B cell (primary cell): ENCODE measurements around the gene RABL3. TPM values are rescaled to one million over a fixed set of nuclear protein-coding genes. Genes with fewer than 3 reads are reported as not detected.
A peak's percentile ranks its signal among the peaks of the same experiment; 100 is the strongest.
"Not testable (repeated sequence)": the region's sequence is repeated elsewhere in the genome, so short reads cannot be mapped to it uniquely, and the experiment has no call there.

Experiments used
- ATAC-seq: fragments of 200-7000 bp; cut with Tn5 transposase; one replicate; pipeline ENCODE4 v1.10.0; 2021; ENCODE audit warnings: low read depth, mild to moderate bottlenecking, moderate number of reproducible peaks, moderate library complexity
- CTCF ChIA-PET: fragments of 350-600 bp; sonication (Branson Sonifier 250); formaldehyde crosslinking; loops from one replicate; lab custom pipeline; 2021; ENCODE audit warnings: antibody characterized with exemption, inconsistent platforms; lab: Charles Lee
- POLR2A ChIA-PET: fragments of 350-600 bp; sonication (Branson Sonifier 250); formaldehyde crosslinking; loops from one replicate; lab custom pipeline; 2021; ENCODE audit warnings: antibody characterized with exemption; lab: Charles Lee
- DNase-seq: peaks from one replicate; pipeline ENCODE4 v3.0.0; 2013
- H2AFZ ChIP-seq: 2 replicates; pipeline ENCODE4 v1.6.1; 2012; ENCODE audit warnings: mild to moderate bottlenecking, low read depth, low read length; ENCODE audit not compliant: insufficient read depth, poor library complexity, severe bottlenecking
- H3K27ac ChIP-seq, 2 donors: 1 replicate in 1 of 2; 2 replicates in 1 of 2; pipeline ENCODE4 v1.5.1; 2012 to 2013; ENCODE audit warnings: low read length in 2 of 2, mild to moderate bottlenecking in 2 of 2, moderate library complexity in 1 of 2
- H3K27me3 ChIP-seq, 4 experiments: fragments of 200-600 bp in 1 of 4; sonication (generic) in 1 of 4; replicated peaks in 1 of 4; 1 replicate in 2 of 4; 2 replicates in 2 of 4; pipeline versions ENCODE4 v1.6.1 to v1.7.0; 2013 to 2016; ENCODE audit warnings: low read length in 3 of 4, mild to moderate bottlenecking in 2 of 4, mixed read lengths in 1 of 4, moderate library complexity in 1 of 4; ENCODE audit not compliant: insufficient read depth in 4 of 4, control insufficient read depth in 3 of 4; ENCODE audit errors: control extremely low read depth in 1 of 4
- H3K36me3 ChIP-seq, 2 experiments: replicated peaks in 1 of 2; 1 replicate in 1 of 2; 2 replicates in 1 of 2; pipeline versions ENCODE4 v1.6.1 to v1.7.1; 2013; ENCODE audit warnings: low read length in 1 of 2; ENCODE audit not compliant: insufficient read depth in 2 of 2, control insufficient read depth in 1 of 2; ENCODE audit errors: control extremely low read depth in 1 of 2, extremely low read depth in 1 of 2
- H3K4me1 ChIP-seq, 2 donors: fragments of 200-600 bp in 1 of 2; sonication (generic) in 1 of 2; 1 replicate in 1 of 2; 2 replicates in 1 of 2; pipeline versions ENCODE4 v1.5.1 to v1.6.1; 2013 to 2017; ENCODE audit warnings: low read length in 2 of 2; ENCODE audit not compliant: control insufficient read depth in 2 of 2, insufficient read depth in 2 of 2
- H3K4me2 ChIP-seq: replicated peaks from 2 replicates; pipeline ENCODE3; 2012; ENCODE audit warnings: mild to moderate bottlenecking, low read depth, low read length; ENCODE audit not compliant: poor library complexity, severe bottlenecking
- H3K4me3 ChIP-seq, 5 experiments: fragments of 200-600 bp in 1 of 5; sonication (generic) in 1 of 5; 1 replicate in 3 of 5; 2 replicates in 2 of 5; pipeline versions ENCODE4 v1.5.1 to v1.7.0; 2011 to 2016; ENCODE audit warnings: low read length in 4 of 5, mild to moderate bottlenecking in 4 of 5, low read depth in 2 of 5, control low read depth in 1 of 5, moderate library complexity in 1 of 5; ENCODE audit not compliant: insufficient read depth in 1 of 5; ENCODE audit errors: control extremely low read depth in 1 of 5, extremely low read depth in 1 of 5
- H3K79me2 ChIP-seq: fragments of 200-600 bp; sonication (generic); one replicate; pipeline ENCODE4 v1.6.0; 2016; ENCODE audit warnings: low read length; ENCODE audit not compliant: control insufficient read depth, insufficient read depth
- H3K9ac ChIP-seq: fragments of 200-600 bp; sonication (generic); 2 replicates; pipeline ENCODE4 v1.6.1; 2017; ENCODE audit warnings: mild to moderate bottlenecking, low read length, moderate library complexity
- H3K9me3 ChIP-seq, 3 donors: one replicate each; pipeline versions ENCODE4 v1.6.1 to v1.7.1; 2013; ENCODE audit warnings: low read length in 2 of 3; ENCODE audit not compliant: control insufficient read depth in 2 of 3, insufficient read depth in 1 of 3; ENCODE audit errors: control extremely low read depth in 1 of 3
- H4K20me1 ChIP-seq: 2 replicates; pipeline ENCODE4 v1.6.0; 2012; ENCODE audit warnings: mild to moderate bottlenecking, low read length; ENCODE audit not compliant: insufficient read depth, control insufficient read depth, poor library complexity, severe bottlenecking
- H3K27ac Mint-ChIP-seq: one replicate; pipeline ENCODE4 v1.8.0; 2021; ENCODE audit warnings: mixed read lengths
- H3K27me3 Mint-ChIP-seq: one replicate; pipeline ENCODE4 v1.8.0; 2021; ENCODE audit warnings: mixed read lengths
- H3K4me1 Mint-ChIP-seq: one replicate; pipeline ENCODE4 v1.8.0; 2021; ENCODE audit warnings: mixed read lengths
- H3K4me3 Mint-ChIP-seq: one replicate; pipeline ENCODE4 v1.8.0; 2021; ENCODE audit warnings: mixed read lengths
- H3K9me3 Mint-ChIP-seq: one replicate; pipeline ENCODE4 v1.8.0; 2022; ENCODE audit warnings: mixed read lengths; ENCODE audit not compliant: insufficient read depth
- EZH2 ChIP-seq: IDR thresholded peaks from 2 replicates; pipeline ENCODE4 v1.6.1; 2012; ENCODE audit warnings: borderline replicate concordance, low read depth, mild to moderate bottlenecking, moderate library complexity, low read length; ENCODE audit not compliant: insufficient read depth, poor library complexity, severe bottlenecking
- WGBS: methylation state at CpG from one replicate; pipeline ENCODE4 v1.1.5; 2013; ENCODE audit warnings: missing lambda C conversion rate; ENCODE audit not compliant: insufficient coverage; 5-methylcytosine and 5-hydroxymethylcytosine counted together
- intact Hi-C: fragments of 100-400 bp; cut with micrococcal nuclease; formaldehyde crosslinking; loops from one replicate; pipeline ENCODE4 v1.10.0; 2022
- polyA plus RNA-seq: library from polyadenylated mRNA; depleted of rRNA; stranded (reverse); fragments of >200 nt; gene quantifications from 2 replicates; pipeline ENCODE4 v1.2.3, GENCODE V29; 2012
- total RNA-seq, 2 donors: library from RNA; stranded (reverse); fragments of 120-200 nt in 1 of 2; gene quantifications; 1 replicate in 1 of 2; 2 replicates in 1 of 2; pipeline versions ENCODE4 v1.2.3 to v1.2.4, GENCODE V29; 2013 to 2022
- TF ChIP-seq, protein P1 (sequence below): fragments of 200-600 bp; IDR thresholded peaks from one replicate; pipeline ENCODE4 v1.8.0; 2022; ENCODE audit warnings: antibody characterized with exemption, mild to moderate bottlenecking

RABL3 gene
- total and polyA plus RNA-seq, 2 donors (not counting 1 experiment from before 2014, with no cell fraction given), result 2.5 to 18.8 TPM

DNA sequence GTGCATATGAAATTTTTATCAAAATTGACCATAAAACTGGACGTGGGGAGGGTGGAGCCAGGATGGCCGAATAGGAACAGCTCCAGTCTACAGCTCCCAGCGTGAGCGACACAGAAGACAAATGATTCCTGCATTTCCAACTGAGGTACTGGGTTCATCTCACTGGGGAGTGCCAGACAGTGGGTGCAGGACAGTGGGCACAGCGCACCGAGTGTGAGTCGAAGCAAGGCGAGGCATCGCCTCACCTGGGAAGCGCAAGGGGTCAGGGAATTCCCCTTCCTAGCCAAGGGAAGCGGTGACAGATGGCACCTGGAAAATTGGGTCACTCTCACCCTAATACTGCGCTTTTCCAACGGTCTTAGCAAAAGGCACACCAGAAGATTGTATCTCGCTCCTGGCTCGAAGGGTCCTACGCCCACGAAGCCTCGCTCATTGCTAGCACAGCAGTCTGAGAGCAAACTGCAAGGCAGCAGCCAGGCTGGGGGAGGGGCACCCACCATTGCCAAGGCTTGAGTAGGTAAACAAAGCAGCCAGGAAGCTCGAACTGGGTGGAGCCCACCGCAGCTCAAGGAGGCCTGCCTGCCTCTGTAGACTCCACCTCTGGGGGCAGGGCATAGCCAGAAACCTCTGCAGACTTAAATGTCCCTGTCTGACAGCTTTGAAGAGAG lies 23.0 kb downstream of the RABL3 start:
- H3K4me2 ChIP-seq, result peak overlapping the region; percentile 5
- Mint-ChIP-seq H3K4me3 (peak overlapping the region; percentile 53), H3K27ac (peak overlapping the region; percentile 74), H3K4me1 (peaks cover 32% of the 10 kb centered on the region)
- ATAC-seq, POLR2A ChIA-PET, CTCF ChIA-PET, H3K36me3 ChIP-seq, H3K79me2 ChIP-seq, H3K9me3 ChIP-seq, H3K9me3 Mint-ChIP-seq, H3K27me3 Mint-ChIP-seq, H4K20me1 ChIP-seq, H3K27me3 ChIP-seq: not testable (repeated sequence)
- H3K27ac ChIP-seq, result peak overlapping the region in 1 of 2 donors; percentile 33
- intact Hi-C loops, result loop anchor here (2.0 kb wide), 1 partner anchor 24 kb away; the partner anchor contains the start of genes GTF2E1 and RABL3
- peak overlapping the region in 3 of 5 experiments; percentile 7 to 42 (median 26) for H3K4me3 ChIP-seq
- peak; percentile 15 for DNase-seq
- H3K4me1 ChIP-seq, result peaks cover 16 to 19% of the 10 kb centered on the region in 2 donors
- WGBS, result 81% methylated on average over 19 of the region's 20 CpGs
- peak overlapping the region; percentile 23 for H3K9ac ChIP-seq
- H2AFZ ChIP-seq, result peak overlapping the region; percentile 42

DNA sequence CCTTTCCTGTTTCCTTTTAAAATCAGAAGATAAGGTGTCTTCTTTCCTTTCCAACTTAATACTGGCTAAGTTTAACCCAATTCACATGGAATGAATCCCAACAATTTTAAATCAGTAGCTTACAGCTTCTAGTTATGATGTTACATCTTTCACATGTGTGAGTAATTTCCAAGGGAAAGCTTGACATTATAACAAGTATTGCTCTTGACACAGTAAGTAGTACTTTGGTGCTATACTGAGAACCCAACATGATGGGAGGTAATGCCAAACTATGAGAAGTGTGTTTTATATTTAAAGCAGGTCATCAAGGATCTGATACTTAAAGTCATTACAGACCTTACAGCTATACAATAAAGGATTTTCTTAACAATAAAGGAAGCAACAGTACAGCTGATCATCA lies 29.1 kb downstream of the RABL3 start:
- no peak overlapping the region for H3K4me3 ChIP-seq
- H3K9me3 ChIP-seq, result no peaks in the 10 kb centered on the region
- H3K27ac ChIP-seq, result no peak overlapping the region
- no peaks in the 10 kb centered on the region for H3K27me3 ChIP-seq
- H3K27ac Mint-ChIP-seq, result no peak overlapping the region
- peaks cover 2 to 10% of the 10 kb centered on the region in 2 donors for H3K4me1 ChIP-seq
- H3K4me3 Mint-ChIP-seq, result no peak overlapping the region
- H3K9me3 Mint-ChIP-seq, result no peaks in the 10 kb centered on the region
- H3K9ac ChIP-seq, result no peak overlapping the region
- POLR2A ChIA-PET, result no interaction called here
- no peaks in the 10 kb centered on the region for H3K27me3 Mint-ChIP-seq
- DNase-seq (no peak), ATAC-seq (no peak)
- H3K4me2 ChIP-seq, result no peak overlapping the region
- no peak overlapping the region for H2AFZ ChIP-seq
- intact Hi-C loops, result no loop called here
- TF ChIP-seq EZH2, result no peak
- TF ChIP-seq, protein P1, sequence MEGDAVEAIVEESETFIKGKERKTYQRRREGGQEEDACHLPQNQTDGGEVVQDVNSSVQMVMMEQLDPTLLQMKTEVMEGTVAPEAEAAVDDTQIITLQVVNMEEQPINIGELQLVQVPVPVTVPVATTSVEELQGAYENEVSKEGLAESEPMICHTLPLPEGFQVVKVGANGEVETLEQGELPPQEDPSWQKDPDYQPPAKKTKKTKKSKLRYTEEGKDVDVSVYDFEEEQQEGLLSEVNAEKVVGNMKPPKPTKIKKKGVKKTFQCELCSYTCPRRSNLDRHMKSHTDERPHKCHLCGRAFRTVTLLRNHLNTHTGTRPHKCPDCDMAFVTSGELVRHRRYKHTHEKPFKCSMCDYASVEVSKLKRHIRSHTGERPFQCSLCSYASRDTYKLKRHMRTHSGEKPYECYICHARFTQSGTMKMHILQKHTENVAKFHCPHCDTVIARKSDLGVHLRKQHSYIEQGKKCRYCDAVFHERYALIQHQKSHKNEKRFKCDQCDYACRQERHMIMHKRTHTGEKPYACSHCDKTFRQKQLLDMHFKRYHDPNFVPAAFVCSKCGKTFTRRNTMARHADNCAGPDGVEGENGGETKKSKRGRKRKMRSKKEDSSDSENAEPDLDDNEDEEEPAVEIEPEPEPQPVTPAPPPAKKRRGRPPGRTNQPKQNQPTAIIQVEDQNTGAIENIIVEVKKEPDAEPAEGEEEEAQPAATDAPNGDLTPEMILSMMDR, result no peak
- H3K4me1 Mint-ChIP-seq, result peaks cover 10% of the 10 kb centered on the region
- H3K36me3 ChIP-seq, result no peaks in the 10 kb centered on the region
- no peaks in the 10 kb centered on the region for H4K20me1 ChIP-seq
- H3K79me2 ChIP-seq, result no peaks in the 10 kb centered on the region
- CTCF ChIA-PET, result interaction anchor here (0.7 kb wide), 1 partner anchor 35 kb away, joined by 3 read pairs; no protein-coding TSS in a partner anchor
